HepG2 (cell line): Measurements from ENCODE around the gene OLR1. TPM values are rescaled to one million over a fixed set of nuclear protein-coding genes. Genes with fewer than 3 reads are reported as not detected.

Source experiments
- FOXA1 ChIP-seq, 2 experiments: fragments of 450-650 bp in 1 of 2; sonication (generic) in 1 of 2; formaldehyde crosslinking in 1 of 2; IDR thresholded peaks; 2 replicates each; pipeline versions ENCODE4 v1.4.0 to v1.6.1; 2016 to 2020; ENCODE audit warnings: missing genetic modification reagents in 1 of 2
- XRCC5 ChIP-seq: fragments of 200-400 bp; formaldehyde crosslinking; optimal IDR thresholded peaks from 2 replicates; pipeline ENCODE3; 2017; ENCODE audit warnings: mild to moderate bottlenecking, low read length
- ZFP82 ChIP-seq: sonication (generic); formaldehyde crosslinking; IDR thresholded peaks from 2 replicates; pipeline ENCODE4 v1.5.1; 2020; ENCODE audit warnings: mild to moderate bottlenecking, missing genetic modification reagents, borderline replicate concordance
- polyA plus RNA-seq, 8 experiments: library from polyadenylated mRNA; depleted of rRNA in 3 of 8; stranded (reverse) in 7 of 8; unstranded in 1 of 8; fragments of >200 nt; fragmentation: Illumina TruSeq in 4 of 8; extraction: Trizol in 4 of 8; gene quantifications; 2 replicates each; pipeline versions ENCODE4 v1.2.1 to v1.2.3, GENCODE V29; 2011 to 2016; ENCODE audit warnings: low read depth in 4 of 8, missing spikeins in 1 of 8, mixed read lengths in 1 of 8; ENCODE audit not compliant: insufficient read depth in 1 of 8
- total RNA-seq, 5 experiments: library from RNA; depleted of rRNA; stranded (reverse); fragments of >200 nt; fragmentation: Illumina TruSeq; extraction: Trizol; gene quantifications; 2 replicates each; pipeline ENCODE4 v1.2.3, GENCODE V29; 2016; ENCODE audit warnings: low read depth in 1 of 5
- TF ChIP-seq, protein P1 (sequence below), 2 experiments: fragments of 450-650 bp in 1 of 2; sonication (generic) in 1 of 2; formaldehyde crosslinking in 1 of 2; IDR thresholded peaks; 2 replicates each; pipeline versions ENCODE4 v1.6.1 to v1.8.0; 2016 to 2022; ENCODE audit warnings: antibody characterized with exemption in 1 of 2, mild to moderate bottlenecking in 1 of 2, missing genetic modification reagents in 1 of 2
- TF ChIP-seq, protein P2 (sequence below): sonication (generic); formaldehyde crosslinking; IDR thresholded peaks from 2 replicates; pipeline ENCODE4 v1.9.0; 2021; ENCODE audit warnings: missing genetic modification reagents, mild to moderate bottlenecking, borderline replicate concordance
- TF ChIP-seq, protein P3 (sequence below): sonication (generic); formaldehyde crosslinking; IDR thresholded peaks from 2 replicates; pipeline ENCODE4 v1.4.0; 2020; ENCODE audit warnings: mild to moderate bottlenecking, missing genetic modification reagents, borderline replicate concordance
- TF ChIP-seq, protein P4 (sequence below): sonication (generic); formaldehyde crosslinking; IDR thresholded peaks from 2 replicates; pipeline ENCODE4 v1.8.1; 2023; ENCODE audit warnings: missing genetic modification reagents, inconsistent platforms, borderline replicate concordance

The OLR1 gene
- total and polyA plus RNA-seq, 2 of the 13 experiments (the other 11 are each of a cell fraction or from before 2014, with no cell fraction given): not detected

DNA sequence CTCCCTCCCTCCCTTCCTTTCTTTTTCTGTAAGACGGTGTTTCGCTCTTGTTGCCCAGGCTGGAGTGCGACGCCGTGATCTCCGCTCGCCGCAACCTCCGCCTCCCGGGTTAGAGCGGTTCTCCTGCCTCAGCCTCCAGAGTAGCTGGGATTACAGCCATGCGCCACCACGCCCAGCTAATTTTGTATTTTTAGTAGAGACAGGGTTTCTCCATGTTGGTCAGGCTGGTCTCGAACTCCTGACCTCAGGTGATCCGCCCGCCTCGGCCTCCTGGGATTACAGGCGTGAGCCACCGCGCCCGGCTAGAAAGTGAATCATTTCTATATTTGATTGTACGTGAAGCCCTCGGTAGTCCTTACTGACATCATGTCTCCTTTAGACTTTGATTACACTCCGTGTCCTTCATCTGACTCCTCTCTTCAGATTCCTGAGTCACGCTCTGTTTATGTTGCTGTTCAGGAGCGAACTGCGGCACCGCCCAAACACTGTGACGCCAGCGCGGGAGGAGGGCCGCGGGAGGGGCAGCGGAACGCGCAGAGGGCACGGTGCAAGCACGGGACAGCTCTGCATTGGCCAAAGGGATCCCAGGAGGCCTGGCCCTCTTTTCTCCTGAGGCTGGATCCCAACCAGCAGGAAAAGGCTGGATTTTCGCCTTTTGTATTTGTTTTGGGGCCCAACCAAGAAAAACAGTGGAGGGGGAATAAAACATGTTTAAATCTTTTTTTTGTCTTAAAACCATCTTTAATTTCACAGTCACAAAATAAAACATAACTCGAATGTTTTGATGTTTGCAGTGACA is 40.2 kb upstream of the OLR1 start (continued):
- TF ChIP-seq, protein P1, sequence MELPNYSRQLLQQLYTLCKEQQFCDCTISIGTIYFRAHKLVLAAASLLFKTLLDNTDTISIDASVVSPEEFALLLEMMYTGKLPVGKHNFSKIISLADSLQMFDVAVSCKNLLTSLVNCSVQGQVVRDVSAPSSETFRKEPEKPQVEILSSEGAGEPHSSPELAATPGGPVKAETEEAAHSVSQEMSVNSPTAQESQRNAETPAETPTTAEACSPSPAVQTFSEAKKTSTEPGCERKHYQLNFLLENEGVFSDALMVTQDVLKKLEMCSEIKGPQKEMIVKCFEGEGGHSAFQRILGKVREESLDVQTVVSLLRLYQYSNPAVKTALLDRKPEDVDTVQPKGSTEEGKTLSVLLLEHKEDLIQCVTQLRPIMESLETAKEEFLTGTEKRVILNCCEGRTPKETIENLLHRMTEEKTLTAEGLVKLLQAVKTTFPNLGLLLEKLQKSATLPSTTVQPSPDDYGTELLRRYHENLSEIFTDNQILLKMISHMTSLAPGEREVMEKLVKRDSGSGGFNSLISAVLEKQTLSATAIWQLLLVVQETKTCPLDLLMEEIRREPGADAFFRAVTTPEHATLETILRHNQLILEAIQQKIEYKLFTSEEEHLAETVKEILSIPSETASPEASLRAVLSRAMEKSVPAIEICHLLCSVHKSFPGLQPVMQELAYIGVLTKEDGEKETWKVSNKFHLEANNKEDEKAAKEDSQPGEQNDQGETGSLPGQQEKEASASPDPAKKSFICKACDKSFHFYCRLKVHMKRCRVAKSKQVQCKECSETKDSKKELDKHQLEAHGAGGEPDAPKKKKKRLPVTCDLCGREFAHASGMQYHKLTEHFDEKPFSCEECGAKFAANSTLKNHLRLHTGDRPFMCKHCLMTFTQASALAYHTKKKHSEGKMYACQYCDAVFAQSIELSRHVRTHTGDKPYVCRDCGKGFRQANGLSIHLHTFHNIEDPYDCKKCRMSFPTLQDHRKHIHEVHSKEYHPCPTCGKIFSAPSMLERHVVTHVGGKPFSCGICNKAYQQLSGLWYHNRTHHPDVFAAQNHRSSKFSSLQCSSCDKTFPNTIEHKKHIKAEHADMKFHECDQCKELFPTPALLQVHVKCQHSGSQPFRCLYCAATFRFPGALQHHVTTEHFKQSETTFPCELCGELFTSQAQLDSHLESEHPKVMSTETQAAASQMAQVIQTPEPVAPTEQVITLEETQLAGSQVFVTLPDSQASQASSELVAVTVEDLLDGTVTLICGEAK (IDR thresholded peaks at IDR 0.05): no peak
- TF ChIP-seq, protein P1 (CRISPR knock-in tag; IDR thresholded peaks at IDR 0.05): no peak; the same call in 1 of the 2 replicates
- TF ChIP-seq XRCC5: peak; percentile 83
- TF ChIP-seq, protein P2, sequence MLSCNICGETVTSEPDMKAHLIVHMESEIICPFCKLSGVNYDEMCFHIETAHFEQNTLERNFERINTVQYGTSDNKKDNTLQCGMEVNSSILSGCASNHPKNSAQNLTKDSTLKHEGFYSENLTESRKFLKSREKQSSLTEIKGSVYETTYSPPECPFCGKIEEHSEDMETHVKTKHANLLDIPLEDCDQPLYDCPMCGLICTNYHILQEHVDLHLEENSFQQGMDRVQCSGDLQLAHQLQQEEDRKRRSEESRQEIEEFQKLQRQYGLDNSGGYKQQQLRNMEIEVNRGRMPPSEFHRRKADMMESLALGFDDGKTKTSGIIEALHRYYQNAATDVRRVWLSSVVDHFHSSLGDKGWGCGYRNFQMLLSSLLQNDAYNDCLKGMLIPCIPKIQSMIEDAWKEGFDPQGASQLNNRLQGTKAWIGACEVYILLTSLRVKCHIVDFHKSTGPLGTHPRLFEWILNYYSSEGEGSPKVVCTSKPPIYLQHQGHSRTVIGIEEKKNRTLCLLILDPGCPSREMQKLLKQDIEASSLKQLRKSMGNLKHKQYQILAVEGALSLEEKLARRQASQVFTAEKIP (CRISPR knock-in tag): no peak
- no peak for TF ChIP-seq FOXA1 (IDR thresholded peaks at IDR 0.05)
- TF ChIP-seq FOXA1 (CRISPR knock-in tag; IDR thresholded peaks at IDR 0.05): peak; percentile 64
- TF ChIP-seq, protein P3, sequence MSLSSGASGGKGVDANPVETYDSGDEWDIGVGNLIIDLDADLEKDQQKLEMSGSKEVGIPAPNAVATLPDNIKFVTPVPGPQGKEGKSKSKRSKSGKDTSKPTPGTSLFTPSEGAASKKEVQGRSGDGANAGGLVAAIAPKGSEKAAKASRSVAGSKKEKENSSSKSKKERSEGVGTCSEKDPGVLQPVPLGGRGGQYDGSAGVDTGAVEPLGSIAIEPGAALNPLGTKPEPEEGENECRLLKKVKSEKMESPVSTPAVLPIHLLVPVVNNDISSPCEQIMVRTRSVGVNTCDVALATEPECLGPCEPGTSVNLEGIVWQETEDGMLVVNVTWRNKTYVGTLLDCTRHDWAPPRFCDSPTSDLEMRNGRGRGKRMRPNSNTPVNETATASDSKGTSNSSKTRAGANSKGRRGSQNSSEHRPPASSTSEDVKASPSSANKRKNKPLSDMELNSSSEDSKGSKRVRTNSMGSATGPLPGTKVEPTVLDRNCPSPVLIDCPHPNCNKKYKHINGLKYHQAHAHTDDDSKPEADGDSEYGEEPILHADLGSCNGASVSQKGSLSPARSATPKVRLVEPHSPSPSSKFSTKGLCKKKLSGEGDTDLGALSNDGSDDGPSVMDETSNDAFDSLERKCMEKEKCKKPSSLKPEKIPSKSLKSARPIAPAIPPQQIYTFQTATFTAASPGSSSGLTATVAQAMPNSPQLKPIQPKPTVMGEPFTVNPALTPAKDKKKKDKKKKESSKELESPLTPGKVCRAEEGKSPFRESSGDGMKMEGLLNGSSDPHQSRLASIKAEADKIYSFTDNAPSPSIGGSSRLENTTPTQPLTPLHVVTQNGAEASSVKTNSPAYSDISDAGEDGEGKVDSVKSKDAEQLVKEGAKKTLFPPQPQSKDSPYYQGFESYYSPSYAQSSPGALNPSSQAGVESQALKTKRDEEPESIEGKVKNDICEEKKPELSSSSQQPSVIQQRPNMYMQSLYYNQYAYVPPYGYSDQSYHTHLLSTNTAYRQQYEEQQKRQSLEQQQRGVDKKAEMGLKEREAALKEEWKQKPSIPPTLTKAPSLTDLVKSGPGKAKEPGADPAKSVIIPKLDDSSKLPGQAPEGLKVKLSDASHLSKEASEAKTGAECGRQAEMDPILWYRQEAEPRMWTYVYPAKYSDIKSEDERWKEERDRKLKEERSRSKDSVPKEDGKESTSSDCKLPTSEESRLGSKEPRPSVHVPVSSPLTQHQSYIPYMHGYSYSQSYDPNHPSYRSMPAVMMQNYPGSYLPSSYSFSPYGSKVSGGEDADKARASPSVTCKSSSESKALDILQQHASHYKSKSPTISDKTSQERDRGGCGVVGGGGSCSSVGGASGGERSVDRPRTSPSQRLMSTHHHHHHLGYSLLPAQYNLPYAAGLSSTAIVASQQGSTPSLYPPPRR (CRISPR knock-in tag): peak; percentile 17; the same call in 1 of the 2 replicates
- TF ChIP-seq, protein P4, sequence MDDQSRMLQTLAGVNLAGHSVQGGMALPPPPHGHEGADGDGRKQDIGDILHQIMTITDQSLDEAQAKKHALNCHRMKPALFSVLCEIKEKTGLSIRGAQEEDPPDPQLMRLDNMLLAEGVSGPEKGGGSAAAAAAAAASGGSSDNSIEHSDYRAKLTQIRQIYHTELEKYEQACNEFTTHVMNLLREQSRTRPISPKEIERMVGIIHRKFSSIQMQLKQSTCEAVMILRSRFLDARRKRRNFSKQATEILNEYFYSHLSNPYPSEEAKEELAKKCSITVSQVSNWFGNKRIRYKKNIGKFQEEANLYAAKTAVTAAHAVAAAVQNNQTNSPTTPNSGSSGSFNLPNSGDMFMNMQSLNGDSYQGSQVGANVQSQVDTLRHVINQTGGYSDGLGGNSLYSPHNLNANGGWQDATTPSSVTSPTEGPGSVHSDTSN (CRISPR knock-in tag): no peak
- no peak for TF ChIP-seq ZFP82 (CRISPR knock-in tag)
